ENCODE data around the gene ADGRF5.

DNA sequence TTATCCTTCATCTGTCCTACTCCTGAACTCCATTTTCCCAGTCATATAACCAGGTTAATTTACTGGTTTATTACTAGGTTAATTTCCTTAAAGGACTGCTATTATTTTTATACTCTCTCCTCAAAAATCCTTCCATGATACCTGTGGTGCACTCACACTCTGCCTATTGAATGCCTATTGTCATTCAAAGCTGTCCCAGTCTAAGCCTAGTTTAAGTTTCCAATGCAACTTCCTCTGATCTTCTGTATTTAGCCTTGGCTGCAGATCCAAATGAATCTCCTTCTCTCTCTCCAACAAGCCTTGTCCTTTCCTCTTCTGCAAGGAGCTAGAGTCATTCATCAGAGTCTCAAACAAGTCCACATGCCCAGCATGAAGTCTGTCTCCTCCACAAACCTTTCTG, 41.3 kb upstream of the ADGRF5 start:
- no peak for TF ChIP-seq POLR2AphosphoS5 (IDR thresholded peaks at IDR 0.05)
- TF ChIP-seq, protein P1, sequence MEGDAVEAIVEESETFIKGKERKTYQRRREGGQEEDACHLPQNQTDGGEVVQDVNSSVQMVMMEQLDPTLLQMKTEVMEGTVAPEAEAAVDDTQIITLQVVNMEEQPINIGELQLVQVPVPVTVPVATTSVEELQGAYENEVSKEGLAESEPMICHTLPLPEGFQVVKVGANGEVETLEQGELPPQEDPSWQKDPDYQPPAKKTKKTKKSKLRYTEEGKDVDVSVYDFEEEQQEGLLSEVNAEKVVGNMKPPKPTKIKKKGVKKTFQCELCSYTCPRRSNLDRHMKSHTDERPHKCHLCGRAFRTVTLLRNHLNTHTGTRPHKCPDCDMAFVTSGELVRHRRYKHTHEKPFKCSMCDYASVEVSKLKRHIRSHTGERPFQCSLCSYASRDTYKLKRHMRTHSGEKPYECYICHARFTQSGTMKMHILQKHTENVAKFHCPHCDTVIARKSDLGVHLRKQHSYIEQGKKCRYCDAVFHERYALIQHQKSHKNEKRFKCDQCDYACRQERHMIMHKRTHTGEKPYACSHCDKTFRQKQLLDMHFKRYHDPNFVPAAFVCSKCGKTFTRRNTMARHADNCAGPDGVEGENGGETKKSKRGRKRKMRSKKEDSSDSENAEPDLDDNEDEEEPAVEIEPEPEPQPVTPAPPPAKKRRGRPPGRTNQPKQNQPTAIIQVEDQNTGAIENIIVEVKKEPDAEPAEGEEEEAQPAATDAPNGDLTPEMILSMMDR (IDR thresholded peaks at IDR 0.05) = no peak
